ENCODE results near the gene RYR2.
"Not testable (repeated sequence)": the region's sequence is repeated elsewhere in the genome, so short reads cannot be mapped to it uniquely, and the experiment has no call there.

RYR2 gene

DNA sequence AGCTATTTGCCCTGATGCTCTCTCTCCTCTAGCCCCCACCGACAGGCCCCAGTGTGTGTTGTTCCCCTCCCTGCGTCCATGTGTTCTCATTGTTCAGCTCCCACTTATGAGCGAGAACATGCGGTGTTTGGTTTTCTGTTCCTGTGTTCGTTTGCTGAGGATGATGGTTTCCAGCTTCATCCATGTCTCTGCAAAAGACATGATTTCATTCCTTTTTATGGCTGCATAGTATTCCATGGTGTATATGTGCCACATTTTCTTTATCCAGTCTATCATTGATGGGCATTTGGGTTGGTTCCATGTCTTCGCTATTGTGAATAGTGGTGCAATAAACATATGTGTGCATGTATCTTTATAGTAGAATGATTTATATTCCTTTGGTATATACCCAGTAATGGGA lies 110.0 kb downstream of the RYR2 start:
- DNase-seq: not testable (repeated sequence)

DNA sequence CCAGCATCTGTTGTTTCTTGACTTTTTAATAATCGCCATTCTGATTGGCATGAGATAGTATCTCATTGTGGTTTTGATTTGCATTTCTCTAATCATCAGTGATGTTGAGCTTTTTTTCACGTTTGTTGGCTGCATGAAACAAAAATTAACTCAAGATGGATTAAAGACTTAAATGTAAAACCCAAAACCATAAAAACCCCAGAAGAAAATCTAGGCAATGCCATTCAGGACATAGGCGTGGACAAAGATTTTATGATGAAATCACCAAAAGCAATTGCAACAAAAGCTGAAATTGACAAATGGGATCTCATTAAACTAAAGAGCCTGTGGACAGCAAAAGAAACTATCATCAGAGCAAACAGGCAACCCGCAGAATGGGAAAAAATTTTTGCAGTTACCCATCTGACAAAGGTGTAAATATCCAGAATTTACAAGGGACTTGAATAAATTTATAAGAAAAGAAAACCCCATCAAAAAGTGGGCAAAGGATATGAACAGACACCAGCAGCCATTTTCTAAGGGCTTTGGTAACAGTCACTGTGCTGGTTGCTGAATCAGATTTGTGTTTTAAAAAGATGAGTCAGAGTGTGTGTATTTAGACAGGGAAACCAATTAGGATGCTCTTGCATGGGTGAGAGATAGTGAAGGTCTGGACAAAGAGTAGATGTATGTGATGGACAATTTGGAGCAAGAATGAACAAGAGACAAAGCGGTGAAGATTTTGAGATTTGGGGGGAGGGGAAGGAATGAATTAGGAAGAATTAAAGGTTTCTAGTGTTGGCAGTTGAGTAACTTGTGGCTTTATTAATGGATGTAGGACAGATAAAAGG lies 110.7 kb downstream of the RYR2 start:
- no peak for DNase-seq

- DNase-seq: no peak
Measured at GRCh38 chr1:237154157-237154556, 112.2 kb downstream of the RYR2 start.

GRCh38 chr1:237164406-237165352 lies 122.7 kb downstream of the RYR2 start:
- DNase-seq: no peak

- no peak for DNase-seq
Measured at GRCh38 chr1:237166086-237166485, 124.1 kb downstream of the RYR2 start.

DNA sequence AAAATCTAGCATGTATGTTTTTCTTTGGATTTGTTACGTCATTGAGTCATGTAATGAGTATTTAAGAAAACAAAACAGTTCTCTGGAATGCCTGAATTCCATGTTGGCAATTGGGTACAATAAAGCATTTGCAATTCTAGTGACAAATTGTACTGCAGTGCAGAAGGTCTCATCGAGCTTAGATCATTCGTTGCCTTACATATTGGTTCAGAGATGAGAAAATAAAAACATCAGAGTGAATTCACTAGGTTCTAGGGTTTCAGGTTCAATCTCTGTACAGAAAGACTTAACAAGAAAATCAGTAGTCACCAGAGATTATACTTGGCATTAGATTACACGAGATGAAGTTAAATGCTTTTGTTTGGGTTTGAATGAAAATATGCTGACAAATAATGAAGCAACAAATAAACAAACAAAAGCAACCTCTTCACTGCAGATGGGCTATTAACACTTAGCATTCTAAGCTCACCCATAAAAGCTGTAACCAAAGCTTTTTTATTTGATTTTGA lies 124.7 kb downstream of the RYR2 start:
- no peak for DNase-seq

GRCh38 chr1:237170149-237170548 lies 128.2 kb downstream of the RYR2 start:
- DNase-seq: no peak

DNA sequence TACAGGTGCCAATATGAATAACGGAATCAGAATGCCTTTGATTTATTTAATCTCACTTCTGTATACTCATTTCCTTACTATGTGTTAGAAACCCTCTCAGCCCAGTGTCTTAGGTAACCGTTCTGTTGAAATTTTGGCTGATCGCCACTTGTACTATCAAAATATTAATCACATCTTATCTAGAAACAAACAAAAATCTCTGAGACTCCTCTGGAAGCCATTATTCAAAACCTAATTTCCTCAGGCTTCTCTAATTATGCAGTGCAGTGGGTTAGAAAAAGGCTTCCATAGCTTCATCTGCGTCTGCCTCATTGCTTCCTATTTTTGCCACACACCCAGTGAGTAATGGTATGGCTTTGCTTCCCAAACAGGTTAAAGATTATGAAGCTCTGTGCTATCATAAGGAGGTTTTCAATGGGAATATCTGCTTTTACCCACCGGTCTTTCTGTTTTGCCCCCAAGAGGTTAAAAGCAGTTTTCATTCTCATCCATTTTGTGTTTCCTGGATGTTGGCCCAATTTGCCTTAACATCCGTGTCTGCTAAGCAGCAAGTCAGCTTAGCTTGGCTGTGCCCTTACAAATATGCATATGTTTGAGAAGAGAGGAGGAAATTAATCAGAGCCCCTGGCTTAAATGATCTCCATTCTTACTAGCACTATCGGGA lies 129.6 kb downstream of the RYR2 start:
- DNase-seq: no peak

GRCh38 chr1:237172118-237172485 lies 130.1 kb downstream of the RYR2 start:
- DNase-seq: no peak

DNA sequence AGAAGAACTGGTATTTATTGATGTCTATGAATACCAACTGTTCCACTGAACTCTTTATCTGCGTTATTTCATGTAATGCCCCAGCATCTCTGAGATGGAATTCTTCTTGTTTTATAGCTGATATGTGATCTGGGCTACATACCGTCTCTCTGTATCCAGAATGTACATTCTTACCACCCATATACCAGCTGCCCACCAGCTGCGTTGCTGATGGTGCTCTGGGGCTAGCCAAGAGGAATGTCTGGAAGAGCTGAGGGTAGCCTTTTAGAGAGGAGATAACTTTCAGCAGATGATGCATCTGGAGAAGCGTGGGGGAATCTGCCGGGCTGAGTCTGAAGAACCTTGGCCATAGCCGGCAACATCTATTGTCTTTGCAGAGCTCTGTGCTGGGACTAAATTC lies 137.5 kb downstream of the RYR2 start:
- no peak for DNase-seq

DNA sequence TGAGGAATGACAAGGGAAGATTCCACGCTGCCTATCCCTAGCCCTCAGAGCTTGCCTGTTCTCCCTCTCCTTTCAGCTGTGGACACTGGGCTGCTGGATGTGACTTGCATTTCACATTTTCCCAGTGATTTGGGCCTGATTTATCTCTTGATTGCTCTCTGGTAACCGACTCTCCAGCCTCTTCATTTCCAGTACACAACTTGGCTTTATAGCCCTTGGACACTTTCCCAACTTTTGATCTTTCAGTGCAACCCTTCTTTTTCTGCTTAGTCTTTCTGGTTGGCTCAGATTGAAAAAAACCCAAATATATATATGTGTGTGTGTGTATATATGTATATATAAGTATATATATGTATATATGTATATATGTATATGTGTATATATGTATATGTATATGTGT lies 138.3 kb downstream of the RYR2 start:
- DNase-seq: no peak

DNA sequence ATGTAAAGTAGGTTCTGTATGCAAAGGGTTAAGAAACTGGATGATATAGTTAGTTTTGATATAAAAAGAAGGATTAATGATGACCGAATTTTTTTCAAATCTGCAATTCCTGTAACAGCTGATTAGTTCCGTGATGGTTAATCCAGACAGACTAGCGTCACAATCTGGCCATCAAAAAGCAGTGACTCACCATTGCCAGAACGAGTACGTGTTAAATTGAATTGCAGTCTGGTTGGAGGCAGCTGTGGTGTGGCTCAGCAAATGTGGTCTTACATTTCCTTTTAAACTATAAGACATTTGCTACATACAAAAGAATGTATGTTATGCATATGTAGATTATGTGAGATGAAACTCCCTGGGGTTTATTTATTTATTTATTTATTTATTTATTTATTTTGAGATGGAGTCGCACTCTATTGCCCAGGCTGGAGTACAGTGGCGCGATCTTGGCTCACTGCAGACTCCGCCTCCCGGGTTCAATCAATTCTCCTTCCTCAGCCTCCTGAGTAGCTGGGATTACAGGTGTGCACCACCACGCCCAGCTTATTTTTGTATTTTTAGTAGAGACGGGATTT lies 139.8 kb downstream of the RYR2 start:
- no peak for DNase-seq

- DNase-seq: no peak
Measured at GRCh38 chr1:237183963-237184540, 142.1 kb downstream of the RYR2 start.

- DNase-seq: no peak
Measured at GRCh38 chr1:237186675-237187074, 144.7 kb downstream of the RYR2 start.

GRCh38 chr1:237187842-237188241 lies 145.9 kb downstream of the RYR2 start:
- DNase-seq: no peak

DNA sequence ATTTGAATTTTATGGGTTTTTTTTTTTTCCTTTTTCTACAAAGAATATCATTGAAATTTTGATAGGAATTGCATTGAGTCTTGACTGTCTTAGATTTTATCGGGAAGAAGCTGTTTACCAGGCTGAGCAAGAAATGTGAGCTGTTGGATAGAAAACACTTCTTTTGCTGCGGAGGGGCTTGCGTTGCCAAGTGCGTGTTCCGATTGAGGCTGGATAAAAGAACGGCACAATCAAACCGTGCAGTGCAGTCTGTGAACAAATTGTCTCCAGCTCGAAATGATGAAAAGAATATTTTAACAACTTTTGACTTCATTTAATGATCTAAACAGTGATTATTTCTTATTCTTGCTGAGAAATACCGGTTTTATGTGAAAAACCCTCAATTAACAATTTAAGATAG lies 149.4 kb downstream of the RYR2 start:
- DNase-seq: no peak

DNA sequence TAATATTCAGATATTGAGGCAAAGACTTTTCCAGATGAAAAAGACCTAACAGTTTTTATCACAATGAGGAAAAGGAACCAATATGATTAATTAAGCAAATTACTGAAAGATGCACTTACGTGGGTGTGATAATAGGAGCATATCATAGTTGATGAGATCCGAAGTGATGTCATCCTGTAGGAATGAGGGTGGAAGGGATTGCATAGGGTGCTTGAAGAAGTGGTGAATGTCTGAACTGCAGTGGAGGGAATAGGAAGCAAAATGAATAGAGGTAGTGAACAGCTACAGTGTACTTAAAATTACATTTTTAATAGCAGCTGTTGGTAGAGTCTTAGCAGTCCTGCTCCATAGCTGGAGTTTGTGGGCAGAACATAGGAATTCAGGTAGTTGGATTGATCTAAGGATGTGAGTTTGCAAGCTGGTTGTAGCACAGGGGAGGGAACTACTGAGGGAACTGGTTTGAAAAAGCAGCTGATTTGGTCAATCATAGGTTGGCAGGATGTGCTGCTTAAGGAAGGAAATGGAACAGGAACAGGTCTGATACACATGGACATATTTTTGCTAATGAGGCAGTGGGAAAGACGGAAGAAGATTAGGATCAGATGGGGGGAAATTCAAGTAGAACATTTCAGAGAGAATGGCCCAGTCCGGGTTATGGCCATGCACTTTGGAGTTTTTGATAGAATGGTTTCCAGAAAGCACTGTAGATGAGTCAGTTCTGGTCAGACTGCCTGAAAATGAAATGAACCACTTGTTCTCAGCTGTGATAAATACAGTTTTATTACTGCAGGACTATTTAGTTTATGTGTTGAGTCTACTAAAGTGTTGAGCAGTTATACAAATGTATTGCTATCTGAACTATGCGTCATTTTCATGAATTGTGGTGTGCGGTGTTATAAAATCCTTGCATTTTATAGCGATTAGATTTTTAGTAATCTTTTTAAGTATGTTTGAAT lies 155.8 kb downstream of the RYR2 start:
- DNase-seq: no peak

- DNase-seq: no peak
Measured at GRCh38 chr1:237199026-237199425, 157.0 kb downstream of the RYR2 start.

GRCh38 chr1:237201155-237201554 lies 159.2 kb downstream of the RYR2 start:
- DNase-seq: no peak

DNA sequence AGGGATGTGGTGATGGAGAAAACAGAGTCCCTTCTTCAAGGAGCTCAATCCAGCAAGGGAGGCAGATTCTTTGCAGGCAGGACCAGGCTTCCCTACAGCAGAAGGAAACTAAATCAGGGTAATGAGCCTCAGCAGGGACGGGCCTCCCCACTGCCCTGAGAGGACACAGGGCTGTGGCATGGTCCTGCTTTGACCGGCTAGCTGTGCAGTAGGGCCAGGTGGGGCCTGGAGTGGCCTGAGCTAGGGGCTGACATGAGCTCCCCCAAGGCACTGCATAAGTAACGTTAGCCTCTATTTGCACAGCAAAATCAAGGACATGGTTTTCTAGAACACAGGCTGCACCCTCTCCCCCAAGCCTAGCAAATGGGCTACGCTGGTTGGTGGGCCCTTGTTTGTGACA lies 162.9 kb downstream of the RYR2 start:
- DNase-seq: no peak

- DNase-seq: no peak
Measured at GRCh38 chr1:237205400-237206064, 163.5 kb downstream of the RYR2 start.
